HepG2 (cell line): ENCODE results near the gene POU5F2. TPM values are rescaled to one million over a fixed set of nuclear protein-coding genes. Genes with fewer than 3 reads are reported as not detected.

Experiments
- ATAC-seq: fragments of 200-7000 bp; cut with Tn5 transposase; 3 replicates; pipeline ENCODE4 v1.9.1; 2020; ENCODE audit warnings: mild to moderate bottlenecking, moderate library complexity
- BruUV-seq: library from RNA; stranded (reverse); fragments of 400-500 nt; replicated peaks from 2 replicates; lab custom pipeline; 2021; lab: Mats Ljungman, UMichigan
- CTCF ChIA-PET: fragments of 300-600 bp; formaldehyde crosslinking; extraction: SDS; loops from one replicate; lab custom pipeline; 2021; ENCODE audit warnings: low total read pairs, inconsistent platforms, low intra/inter-chr PET ratio; lab: Yijun Ruan, JAX
- POLR2A ChIA-PET: fragments of 350-600 bp; sonication (Branson Sonifier 250); formaldehyde crosslinking; loops from one replicate; lab custom pipeline; 2020; ENCODE audit warnings: antibody characterized with exemption, inconsistent platforms; lab: Yijun Ruan, JAX
- DNase-seq: peaks from one replicate; pipeline ENCODE4 v3.0.0-alpha.2; 2015; ENCODE audit warnings: low spot score
- FAIRE-seq: peaks from 3 replicates; lab custom pipeline; 2011; peaks lifted over from hg19 to GRCh38; lab: Jason Lieb, UNC
- H2AFZ ChIP-seq: one replicate; pipeline ENCODE4 v1.6.1; 2011; ENCODE audit warnings: low read length, inconsistent platforms
- H3K27ac ChIP-seq: fragments of 300-600 bp; 3 replicates; pipeline ENCODE4 v1.8.0; 2011; ENCODE audit warnings: mixed run types, mild to moderate bottlenecking, mixed read lengths, low read length, inconsistent platforms; ENCODE audit not compliant: insufficient read depth; ENCODE audit errors: extremely low read length
- H3K27me3 ChIP-seq, 2 experiments: fragments of 200-600 bp in 1 of 2; 2 replicates in 1 of 2; 3 replicates in 1 of 2; pipeline versions ENCODE4 v1.6.0 to v1.8.0; 2011; ENCODE audit warnings: low read length in 2 of 2, mild to moderate bottlenecking in 2 of 2, moderate library complexity in 2 of 2, inconsistent platforms in 1 of 2; ENCODE audit not compliant: insufficient read depth in 2 of 2, control insufficient read depth in 1 of 2
- H3K36me3 ChIP-seq, 2 experiments: fragments of 200-600 bp in 1 of 2; replicated peaks in 1 of 2; 2 replicates in 1 of 2; 3 replicates in 1 of 2; pipeline versions ENCODE4 v1.5.1 to v1.8.0; 2011; ENCODE audit warnings: low read length in 2 of 2, inconsistent platforms in 1 of 2; ENCODE audit not compliant: insufficient read depth in 2 of 2, control insufficient read depth in 1 of 2
- H3K4me1 ChIP-seq: 2 replicates; pipeline ENCODE4 v1.5.1; 2012; ENCODE audit warnings: low read length, inconsistent platforms; ENCODE audit not compliant: insufficient read depth
- H3K4me2 ChIP-seq: 2 replicates; pipeline ENCODE4 v1.6.0; 2011; ENCODE audit warnings: low read depth, low read length, inconsistent platforms
- H3K4me3 ChIP-seq, 3 experiments: fragments of 200-600 bp in 1 of 3; sonication (generic), shearing (Covaris generic) in 1 of 3; replicated peaks in 1 of 3; 2 replicates each; pipeline ENCODE4 v1.5.1; 2011 to 2016; ENCODE audit warnings: low read length in 3 of 3, inconsistent platforms in 2 of 3, low read depth in 2 of 3, mild to moderate bottlenecking in 2 of 3, control low read depth in 1 of 3, mixed read lengths in 1 of 3; ENCODE audit not compliant: insufficient read depth in 1 of 3
- H3K79me2 ChIP-seq: one replicate; pipeline ENCODE4 v1.6.1; 2011; ENCODE audit warnings: low read length, inconsistent platforms; ENCODE audit not compliant: insufficient read depth
- H3K9ac ChIP-seq: 2 replicates; pipeline ENCODE4 v1.6.0; 2011; ENCODE audit warnings: mild to moderate bottlenecking, low read depth, low read length, inconsistent platforms; ENCODE audit not compliant: insufficient read depth
- H3K9me3 ChIP-seq: 2 replicates; pipeline ENCODE4 v1.5.1; 2012; ENCODE audit warnings: mild to moderate bottlenecking, low read length
- H4K20me1 ChIP-seq: 2 replicates; pipeline ENCODE4 v1.6.0; 2011; ENCODE audit warnings: inconsistent platforms, mild to moderate bottlenecking, low read length, moderate library complexity; ENCODE audit not compliant: insufficient read depth
- DR1 ChIP-seq: sonication (generic); formaldehyde crosslinking; IDR thresholded peaks from 2 replicates; pipeline ENCODE4 v1.8.0; 2021; ENCODE audit warnings: mild to moderate bottlenecking, missing genetic modification reagents, inconsistent platforms
- ESRRA ChIP-seq: sonication (generic); formaldehyde crosslinking; IDR thresholded peaks from 2 replicates; pipeline ENCODE4 v1.5.1; 2020; ENCODE audit warnings: mild to moderate bottlenecking, low read depth, missing genetic modification reagents
- JUND ChIP-seq: sonication (generic); formaldehyde crosslinking; IDR thresholded peaks from 2 replicates; pipeline ENCODE4 v1.8.0; 2022; ENCODE audit warnings: mild to moderate bottlenecking, missing genetic modification reagents
- THYN1 ChIP-seq: sonication (generic); formaldehyde crosslinking; IDR thresholded peaks from 2 replicates; pipeline ENCODE4 v1.8.1; 2023; ENCODE audit warnings: low read depth, mild to moderate bottlenecking, moderate library complexity, missing genetic modification reagents, borderline replicate concordance
- ZBTB20 ChIP-seq: sonication (generic); formaldehyde crosslinking; IDR thresholded peaks from 2 replicates; pipeline ENCODE4 v1.8.1; 2023; ENCODE audit warnings: missing genetic modification reagents, low read depth, mild to moderate bottlenecking, borderline replicate concordance
- ZBTB21 ChIP-seq: sonication (generic); formaldehyde crosslinking; IDR thresholded peaks from 2 replicates; pipeline ENCODE4 v1.4.0; 2020; ENCODE audit warnings: missing genetic modification reagents
- ZFP90 ChIP-seq: sonication (generic); formaldehyde crosslinking; IDR thresholded peaks from 2 replicates; pipeline ENCODE4 v1.8.0; 2022; ENCODE audit warnings: missing genetic modification reagents, mild to moderate bottlenecking, inconsistent platforms, borderline replicate concordance
- ZNF674 ChIP-seq: sonication (generic); formaldehyde crosslinking; IDR thresholded peaks from 2 replicates; pipeline ENCODE4 v1.5.0; 2020; ENCODE audit warnings: low read depth, mild to moderate bottlenecking, missing genetic modification reagents
- ZNF879 ChIP-seq: sonication (generic); formaldehyde crosslinking; IDR thresholded peaks from 2 replicates; pipeline ENCODE4 v1.8.1; 2023; ENCODE audit warnings: missing genetic modification reagents
- ZSCAN22 ChIP-seq: sonication (generic); formaldehyde crosslinking; IDR thresholded peaks from 2 replicates; pipeline ENCODE4 v1.4.0; 2020; ENCODE audit warnings: mild to moderate bottlenecking, missing genetic modification reagents
- WGBS: methylation state at CpG from one replicate; pipeline ENCODE4 v1.1.6; 2017; ENCODE audit warnings: low lambda C conversion rate; 5-methylcytosine and 5-hydroxymethylcytosine counted together
- in situ Hi-C: cut with HindIII; loops from 2 replicates; pipeline ENCODE4 v1.10.0; 2017; ENCODE audit warnings: low pct_unique_long_range_greater_than_20kb; ENCODE audit not compliant: extremely low pct_ligation_motif_present
- intact Hi-C: fragments of 100-400 bp; cut with micrococcal nuclease; formaldehyde crosslinking; loops from one replicate; pipeline ENCODE4 v1.10.0; 2022; ENCODE audit not compliant: unreplicated experiment
- polyA plus RNA-seq, 8 experiments: library from polyadenylated mRNA; depleted of rRNA in 3 of 8; stranded (reverse) in 7 of 8; unstranded in 1 of 8; fragments of >200 nt; fragmentation: Illumina TruSeq in 4 of 8; extraction: Trizol in 4 of 8; gene quantifications; 2 replicates each; pipeline versions ENCODE4 v1.2.1 to v1.2.3, GENCODE V29; 2011 to 2016; ENCODE audit warnings: low read depth in 4 of 8, missing spikeins in 1 of 8, mixed read lengths in 1 of 8; ENCODE audit not compliant: insufficient read depth in 1 of 8
- total RNA-seq, 5 experiments: library from RNA; depleted of rRNA; stranded (reverse); fragments of >200 nt; fragmentation: Illumina TruSeq; extraction: Trizol; gene quantifications; 2 replicates each; pipeline ENCODE4 v1.2.3, GENCODE V29; 2016; ENCODE audit warnings: low read depth in 1 of 5
- TF ChIP-seq, protein P1 (sequence below): sonication (generic); formaldehyde crosslinking; IDR thresholded peaks from 2 replicates; pipeline ENCODE4 v1.4.0; 2020; ENCODE audit warnings: missing genetic modification reagents
- TF ChIP-seq, protein P2 (sequence below): sonication (generic); formaldehyde crosslinking; IDR thresholded peaks from 2 replicates; pipeline ENCODE4 v1.4.0; 2020; ENCODE audit warnings: missing genetic modification reagents, borderline replicate concordance
- TF ChIP-seq, protein P3 (sequence below): sonication (generic); formaldehyde crosslinking; IDR thresholded peaks from 2 replicates; pipeline ENCODE4 v1.5.0; 2020; ENCODE audit warnings: missing genetic modification reagents
- TF ChIP-seq, protein P4 (sequence below): IDR thresholded peaks from 2 replicates; pipeline ENCODE4 v1.6.1; 2016; ENCODE audit warnings: missing compliant biosample characterization, missing genetic modification reagents, borderline replicate concordance
- TF ChIP-seq, protein P5 (sequence below): sonication (generic); formaldehyde crosslinking; IDR thresholded peaks from 2 replicates; pipeline ENCODE4 v1.8.1; 2023; ENCODE audit warnings: mild to moderate bottlenecking, inconsistent platforms, moderate library complexity, missing genetic modification reagents, borderline replicate concordance

The POU5F2 gene
- total and polyA plus RNA-seq, 2 of the 13 experiments (the other 11 are each of a cell fraction or from before 2014, with no cell fraction given), result 0.13 to 0.38 TPM

DNA sequence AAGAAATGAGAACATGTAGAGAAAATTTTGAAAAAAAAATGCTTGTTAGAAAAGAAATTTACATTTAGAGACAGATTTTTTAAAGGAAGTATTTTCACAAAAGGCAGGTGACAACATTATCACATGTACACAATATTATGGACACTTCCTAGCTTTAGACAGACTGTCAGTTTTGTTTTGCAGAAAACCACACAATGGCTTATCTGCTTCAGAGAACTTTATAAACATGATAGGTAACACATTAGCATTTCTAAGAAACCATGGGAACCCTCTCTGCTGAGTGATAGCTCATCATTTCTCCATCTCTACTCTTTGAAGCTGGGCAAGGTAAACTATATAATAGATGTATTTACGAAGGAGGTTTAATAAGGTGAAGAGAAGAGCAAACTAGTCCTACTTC is 25.6 kb downstream of the POU5F2 start:
- no TSS peak for BruUV-seq
- H2AFZ ChIP-seq, result no peak overlapping the region
- H3K4me3 ChIP-seq, result no peak overlapping the region; a peak in 1 of 6 replicates
- H3K9me3 ChIP-seq, result no peaks in the 10 kb centered on the region
- peaks cover 24% of the 10 kb centered on the region for H3K4me1 ChIP-seq
- no peaks in the 10 kb centered on the region for H3K79me2 ChIP-seq
- H4K20me1 ChIP-seq, result no peaks in the 10 kb centered on the region
- in situ Hi-C loops, result no loop called here
- FAIRE-seq, result no peak
- no peaks in the 10 kb centered on the region for H3K27me3 ChIP-seq
- no peak overlapping the region for H3K4me2 ChIP-seq
- H3K9ac ChIP-seq, result no peak overlapping the region
- H3K36me3 ChIP-seq, result no peaks in the 10 kb centered on the region
- POLR2A ChIA-PET, result no interaction called here
- WGBS, result 73% methylated on average over 1 of the region's 1 CpG
- intact Hi-C loops, result loop anchor here (5.0 kb wide), 1 partner anchor 93 kb away; no protein-coding TSS in a partner anchor
- CTCF ChIA-PET, result no interaction called here
- no peak for DNase-seq
- no peak overlapping the region for H3K27ac ChIP-seq
- ATAC-seq, result no peak
- TF ChIP-seq JUND (CRISPR knock-in tag) (no peak), ZBTB20 (CRISPR knock-in tag) (no peak), ZNF879 (CRISPR knock-in tag) (no peak), DR1 (no peak), ESRRA (CRISPR knock-in tag) (no peak), ZNF674 (CRISPR knock-in tag) (no peak), ZFP90 (CRISPR knock-in tag) (no peak), THYN1 (CRISPR knock-in tag) (no peak), ZBTB21 (no peak), ZSCAN22 (CRISPR knock-in tag) (no peak)
- TF ChIP-seq, protein P1, sequence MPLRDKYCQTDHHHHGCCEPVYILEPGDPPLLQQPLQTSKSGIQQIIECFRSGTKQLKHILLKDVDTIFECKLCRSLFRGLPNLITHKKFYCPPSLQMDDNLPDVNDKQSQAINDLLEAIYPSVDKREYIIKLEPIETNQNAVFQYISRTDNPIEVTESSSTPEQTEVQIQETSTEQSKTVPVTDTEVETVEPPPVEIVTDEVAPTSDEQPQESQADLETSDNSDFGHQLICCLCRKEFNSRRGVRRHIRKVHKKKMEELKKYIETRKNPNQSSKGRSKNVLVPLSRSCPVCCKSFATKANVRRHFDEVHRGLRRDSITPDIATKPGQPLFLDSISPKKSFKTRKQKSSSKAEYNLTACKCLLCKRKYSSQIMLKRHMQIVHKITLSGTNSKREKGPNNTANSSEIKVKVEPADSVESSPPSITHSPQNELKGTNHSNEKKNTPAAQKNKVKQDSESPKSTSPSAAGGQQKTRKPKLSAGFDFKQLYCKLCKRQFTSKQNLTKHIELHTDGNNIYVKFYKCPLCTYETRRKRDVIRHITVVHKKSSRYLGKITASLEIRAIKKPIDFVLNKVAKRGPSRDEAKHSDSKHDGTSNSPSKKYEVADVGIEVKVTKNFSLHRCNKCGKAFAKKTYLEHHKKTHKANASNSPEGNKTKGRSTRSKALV, result no peak
- TF ChIP-seq, protein P2, sequence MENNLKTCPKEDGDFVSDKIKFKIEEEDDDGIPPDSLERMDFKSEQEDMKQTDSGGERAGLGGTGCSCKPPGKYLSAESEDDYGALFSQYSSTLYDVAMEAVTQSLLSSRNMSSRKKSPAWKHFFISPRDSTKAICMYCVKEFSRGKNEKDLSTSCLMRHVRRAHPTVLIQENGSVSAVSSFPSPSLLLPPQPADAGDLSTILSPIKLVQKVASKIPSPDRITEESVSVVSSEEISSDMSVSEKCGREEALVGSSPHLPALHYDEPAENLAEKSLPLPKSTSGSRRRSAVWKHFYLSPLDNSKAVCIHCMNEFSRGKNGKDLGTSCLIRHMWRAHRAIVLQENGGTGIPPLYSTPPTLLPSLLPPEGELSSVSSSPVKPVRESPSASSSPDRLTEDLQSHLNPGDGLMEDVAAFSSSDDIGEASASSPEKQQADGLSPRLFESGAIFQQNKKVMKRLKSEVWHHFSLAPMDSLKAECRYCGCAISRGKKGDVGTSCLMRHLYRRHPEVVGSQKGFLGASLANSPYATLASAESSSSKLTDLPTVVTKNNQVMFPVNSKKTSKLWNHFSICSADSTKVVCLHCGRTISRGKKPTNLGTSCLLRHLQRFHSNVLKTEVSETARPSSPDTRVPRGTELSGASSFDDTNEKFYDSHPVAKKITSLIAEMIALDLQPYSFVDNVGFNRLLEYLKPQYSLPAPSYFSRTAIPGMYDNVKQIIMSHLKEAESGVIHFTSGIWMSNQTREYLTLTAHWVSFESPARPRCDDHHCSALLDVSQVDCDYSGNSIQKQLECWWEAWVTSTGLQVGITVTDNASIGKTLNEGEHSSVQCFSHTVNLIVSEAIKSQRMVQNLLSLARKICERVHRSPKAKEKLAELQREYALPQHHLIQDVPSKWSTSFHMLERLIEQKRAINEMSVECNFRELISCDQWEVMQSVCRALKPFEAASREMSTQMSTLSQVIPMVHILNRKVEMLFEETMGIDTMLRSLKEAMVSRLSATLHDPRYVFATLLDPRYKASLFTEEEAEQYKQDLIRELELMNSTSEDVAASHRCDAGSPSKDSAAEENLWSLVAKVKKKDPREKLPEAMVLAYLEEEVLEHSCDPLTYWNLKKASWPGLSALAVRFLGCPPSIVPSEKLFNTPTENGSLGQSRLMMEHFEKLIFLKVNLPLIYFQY (CRISPR knock-in tag), result no peak
- TF ChIP-seq, protein P3, sequence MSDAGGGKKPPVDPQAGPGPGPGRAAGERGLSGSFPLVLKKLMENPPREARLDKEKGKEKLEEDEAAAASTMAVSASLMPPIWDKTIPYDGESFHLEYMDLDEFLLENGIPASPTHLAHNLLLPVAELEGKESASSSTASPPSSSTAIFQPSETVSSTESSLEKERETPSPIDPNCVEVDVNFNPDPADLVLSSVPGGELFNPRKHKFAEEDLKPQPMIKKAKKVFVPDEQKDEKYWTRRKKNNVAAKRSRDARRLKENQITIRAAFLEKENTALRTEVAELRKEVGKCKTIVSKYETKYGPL (CRISPR knock-in tag), result no peak
- TF ChIP-seq, protein P4, sequence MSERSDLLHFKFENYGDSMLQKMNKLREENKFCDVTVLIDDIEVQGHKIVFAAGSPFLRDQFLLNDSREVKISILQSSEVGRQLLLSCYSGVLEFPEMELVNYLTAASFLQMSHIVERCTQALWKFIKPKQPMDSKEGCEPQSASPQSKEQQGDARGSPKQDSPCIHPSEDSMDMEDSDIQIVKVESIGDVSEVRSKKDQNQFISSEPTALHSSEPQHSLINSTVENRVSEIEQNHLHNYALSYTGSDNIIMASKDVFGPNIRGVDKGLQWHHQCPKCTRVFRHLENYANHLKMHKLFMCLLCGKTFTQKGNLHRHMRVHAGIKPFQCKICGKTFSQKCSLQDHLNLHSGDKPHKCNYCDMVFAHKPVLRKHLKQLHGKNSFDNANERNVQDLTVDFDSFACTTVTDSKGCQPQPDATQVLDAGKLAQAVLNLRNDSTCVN, result no peak
- TF ChIP-seq, protein P5, sequence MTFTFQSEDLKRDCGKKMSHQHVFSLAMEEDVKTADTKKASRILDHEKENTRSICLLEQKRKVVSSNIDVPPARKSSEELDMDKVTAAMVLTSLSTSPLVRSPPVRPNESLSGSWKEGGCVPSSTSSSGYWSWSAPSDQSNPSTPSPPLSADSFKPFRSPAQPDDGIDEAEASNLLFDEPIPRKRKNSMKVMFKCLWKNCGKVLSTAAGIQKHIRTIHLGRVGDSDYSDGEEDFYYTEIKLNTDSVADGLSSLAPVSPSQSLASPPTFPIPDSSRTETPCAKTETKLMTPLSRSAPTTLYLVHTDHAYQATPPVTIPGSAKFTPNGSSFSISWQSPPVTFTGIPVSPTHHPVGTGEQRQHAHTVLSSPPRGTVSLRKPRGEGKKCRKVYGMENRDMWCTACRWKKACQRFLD, result no peak
